Measurements from ENCODE around the gene WDFY2.
"Not testable (repeated sequence)": the region's sequence is repeated elsewhere in the genome, so short reads cannot be mapped to it uniquely, and the experiment has no call there.

WDFY2 gene

DNA sequence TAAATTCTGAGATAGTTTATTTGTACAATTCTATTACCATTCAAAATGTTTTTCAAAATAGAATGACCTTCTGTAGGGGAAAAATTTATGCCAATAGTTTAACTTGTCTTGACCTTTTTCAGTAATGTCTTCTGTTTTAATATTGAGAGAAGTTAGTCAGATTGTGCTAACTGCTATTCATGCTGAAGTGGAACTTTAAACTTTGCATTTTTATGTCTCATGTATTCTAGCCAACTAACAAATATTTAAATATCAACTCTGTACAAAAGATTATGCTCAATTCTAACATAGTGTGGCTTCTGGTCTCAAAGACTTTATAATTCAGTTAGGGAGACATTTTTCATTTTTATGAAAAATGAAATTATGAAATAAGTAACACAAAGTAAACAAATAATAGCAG is 94.2 kb downstream of the WDFY2 start:
- Histone ChIP-seq H3K4me1 (ENCODE audit: control insufficient read depth, insufficient read depth, low read length, poor library complexity, severe bottlenecking) (no peaks in the 10 kb centered on the region), H3K4me3 (ENCODE audit: insufficient read depth, low read depth, low read length, poor library complexity, severe bottlenecking) (no peak overlapping the region), H3K27me3 (replicated peaks; ENCODE audit: control insufficient read depth, insufficient read depth, low read length, poor library complexity, severe bottlenecking) (no peaks in the 10 kb centered on the region), H3K27ac (ENCODE audit: insufficient read depth, low read length, poor library complexity, severe bottlenecking) (no peak overlapping the region), H3K9me3 (ENCODE audit: control insufficient read depth, low read length) (no peaks in the 10 kb centered on the region), H3K36me3 (ENCODE audit: control insufficient read depth, insufficient read depth, low read length) (no peaks in the 10 kb centered on the region)
- DNase-seq: no peak

GRCh38 chr13:51679616-51680015 is 95.4 kb downstream of the WDFY2 start:
- Histone ChIP-seq H3K36me3 (ENCODE audit: control insufficient read depth, insufficient read depth, low read length) (no peaks in the 10 kb centered on the region), H3K9me3 (ENCODE audit: control insufficient read depth, low read length) (no peaks in the 10 kb centered on the region), H3K27ac (ENCODE audit: insufficient read depth, low read length, poor library complexity, severe bottlenecking) (no peak overlapping the region), H3K4me3 (ENCODE audit: insufficient read depth, low read depth, low read length, poor library complexity, severe bottlenecking) (no peak overlapping the region), H3K4me1 (ENCODE audit: control insufficient read depth, insufficient read depth, low read length, poor library complexity, severe bottlenecking) (no peaks in the 10 kb centered on the region), H3K27me3 (replicated peaks; ENCODE audit: control insufficient read depth, insufficient read depth, low read length, poor library complexity, severe bottlenecking) (no peaks in the 10 kb centered on the region)
- DNase-seq: no peak

DNA sequence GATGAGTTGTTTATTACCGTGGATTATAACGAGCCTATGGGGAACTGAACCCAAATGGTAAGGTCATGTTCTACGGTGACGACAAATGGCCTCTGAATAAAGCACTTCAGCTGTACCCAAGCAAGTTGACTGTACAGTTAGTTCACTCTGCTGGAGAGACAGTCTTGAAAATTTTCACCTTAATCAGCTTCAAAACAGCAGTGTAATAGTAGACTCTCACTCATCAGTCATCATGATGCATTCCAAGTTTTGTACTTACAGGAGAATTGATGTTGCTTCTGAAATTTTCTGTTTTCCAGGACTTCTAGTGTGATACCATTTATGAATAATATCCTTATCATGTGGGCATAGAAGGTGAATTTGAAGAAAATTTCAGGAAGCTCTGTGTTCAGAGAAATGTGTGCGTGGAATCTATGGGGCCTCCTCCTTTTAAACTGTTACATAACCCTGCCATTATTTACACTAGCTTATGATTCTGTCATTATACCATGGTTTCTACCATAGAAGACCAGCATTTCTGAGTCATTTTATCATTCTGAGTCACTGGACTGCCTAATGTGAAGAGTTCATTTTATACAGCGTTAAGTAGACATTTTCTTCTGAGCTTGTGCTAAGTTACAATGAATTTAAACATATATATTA is 96.9 kb downstream of the WDFY2 start:
- Histone ChIP-seq H3K27me3 (replicated peaks; ENCODE audit: control insufficient read depth, insufficient read depth, low read length, poor library complexity, severe bottlenecking) (no peaks in the 10 kb centered on the region), H3K4me3 (ENCODE audit: insufficient read depth, low read depth, low read length, poor library complexity, severe bottlenecking) (no peak overlapping the region), H3K4me1 (ENCODE audit: control insufficient read depth, insufficient read depth, low read length, poor library complexity, severe bottlenecking) (no peaks in the 10 kb centered on the region), H3K36me3 (ENCODE audit: control insufficient read depth, insufficient read depth, low read length) (no peaks in the 10 kb centered on the region), H3K27ac (ENCODE audit: insufficient read depth, low read length, poor library complexity, severe bottlenecking) (no peak overlapping the region), H3K9me3 (ENCODE audit: control insufficient read depth, low read length) (no peaks in the 10 kb centered on the region)
- no peak for DNase-seq

GRCh38 chr13:51682686-51683085 is 98.4 kb downstream of the WDFY2 start:
- H3K27ac ChIP-seq (ENCODE audit: insufficient read depth, low read length, poor library complexity, severe bottlenecking): no peak overlapping the region
- no peak for DNase-seq

GRCh38 chr13:51683597-51683996 is 99.3 kb downstream of the WDFY2 start:
- no peaks in the 10 kb centered on the region for H3K4me1 ChIP-seq (ENCODE audit: control insufficient read depth, insufficient read depth, low read length, poor library complexity, severe bottlenecking)
- no peak for DNase-seq
- H3K4me3 ChIP-seq (ENCODE audit: insufficient read depth, low read depth, low read length, poor library complexity, severe bottlenecking): no peak overlapping the region
- H3K27me3 ChIP-seq (replicated peaks; ENCODE audit: control insufficient read depth, insufficient read depth, low read length, poor library complexity, severe bottlenecking): no peaks in the 10 kb centered on the region
- no peaks in the 10 kb centered on the region for H3K36me3 ChIP-seq (ENCODE audit: control insufficient read depth, insufficient read depth, low read length)
- H3K27ac ChIP-seq (ENCODE audit: insufficient read depth, low read length, poor library complexity, severe bottlenecking): no peak overlapping the region
- no peaks in the 10 kb centered on the region for H3K9me3 ChIP-seq (ENCODE audit: control insufficient read depth, low read length)

More at GRCh38 chr13:51682686-51683085, 98.4 kb downstream of the WDFY2 start:
- Histone ChIP-seq H3K36me3 (ENCODE audit: control insufficient read depth, insufficient read depth, low read length) (no peaks in the 10 kb centered on the region), H3K27me3 (replicated peaks; ENCODE audit: control insufficient read depth, insufficient read depth, low read length, poor library complexity, severe bottlenecking) (no peaks in the 10 kb centered on the region), H3K9me3 (ENCODE audit: control insufficient read depth, low read length) (no peaks in the 10 kb centered on the region), H3K4me1 (ENCODE audit: control insufficient read depth, insufficient read depth, low read length, poor library complexity, severe bottlenecking) (no peaks in the 10 kb centered on the region), H3K4me3 (ENCODE audit: insufficient read depth, low read depth, low read length, poor library complexity, severe bottlenecking) (no peak overlapping the region)

GRCh38 chr13:51684076-51684475 is 99.8 kb downstream of the WDFY2 start:
- no peaks in the 10 kb centered on the region for H3K27me3 ChIP-seq (replicated peaks; ENCODE audit: control insufficient read depth, insufficient read depth, low read length, poor library complexity, severe bottlenecking)
- DNase-seq: no peak

DNA sequence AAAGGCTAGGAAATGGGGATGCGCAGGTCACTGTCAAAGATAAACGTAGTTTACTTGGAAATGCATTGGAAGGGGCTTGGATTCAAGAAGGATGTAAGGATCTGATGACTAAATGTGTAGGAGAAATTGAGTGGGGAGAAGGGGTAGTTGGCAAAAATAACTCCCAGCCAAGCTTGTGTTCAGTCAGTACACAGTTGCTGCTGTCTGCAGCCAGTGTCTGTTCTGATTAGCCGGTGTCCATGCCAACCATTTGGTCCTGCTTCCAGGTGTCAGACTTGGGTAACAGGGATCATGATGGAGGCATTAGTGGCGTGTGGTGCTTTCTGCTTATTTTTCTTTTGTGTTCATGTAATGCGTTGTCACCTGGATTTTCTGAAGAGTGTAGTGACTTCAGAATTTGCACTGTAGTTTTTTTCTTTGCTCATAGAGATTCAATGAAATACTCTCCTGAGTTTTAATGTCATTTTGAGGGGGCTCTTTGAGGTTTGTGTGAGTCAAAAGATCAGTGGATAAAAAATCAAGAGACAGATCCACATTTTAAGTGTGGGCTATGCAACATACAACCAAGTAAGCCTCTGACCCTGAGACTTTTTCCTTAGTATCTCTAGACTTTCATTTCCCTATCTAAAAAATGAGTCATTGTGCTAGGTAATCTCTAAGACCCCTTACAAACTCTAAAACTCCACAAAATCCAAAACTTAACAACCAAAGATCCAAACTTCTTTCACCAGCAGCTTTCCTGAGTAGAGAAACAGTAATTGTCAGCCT is 103.9 kb downstream of the WDFY2 start:
- no peak for DNase-seq
- Histone ChIP-seq H3K36me3 (ENCODE audit: control insufficient read depth, insufficient read depth, low read length) (no peaks in the 10 kb centered on the region), H3K4me1 (ENCODE audit: control insufficient read depth, insufficient read depth, low read length, poor library complexity, severe bottlenecking) (no peaks in the 10 kb centered on the region), H3K9me3 (ENCODE audit: control insufficient read depth, low read length) (no peaks in the 10 kb centered on the region), H3K27me3 (replicated peaks; ENCODE audit: control insufficient read depth, insufficient read depth, low read length, poor library complexity, severe bottlenecking) (no peaks in the 10 kb centered on the region), H3K4me3 (ENCODE audit: insufficient read depth, low read depth, low read length, poor library complexity, severe bottlenecking) (no peak overlapping the region), H3K27ac (ENCODE audit: insufficient read depth, low read length, poor library complexity, severe bottlenecking) (no peak overlapping the region)

More at GRCh38 chr13:51684076-51684475, 99.8 kb downstream of the WDFY2 start:
- Histone ChIP-seq H3K4me3 (ENCODE audit: insufficient read depth, low read depth, low read length, poor library complexity, severe bottlenecking) (no peak overlapping the region), H3K9me3 (ENCODE audit: control insufficient read depth, low read length) (no peaks in the 10 kb centered on the region), H3K36me3 (ENCODE audit: control insufficient read depth, insufficient read depth, low read length) (no peaks in the 10 kb centered on the region), H3K27ac (ENCODE audit: insufficient read depth, low read length, poor library complexity, severe bottlenecking) (no peak overlapping the region), H3K4me1 (ENCODE audit: control insufficient read depth, insufficient read depth, low read length, poor library complexity, severe bottlenecking) (no peaks in the 10 kb centered on the region)

DNA sequence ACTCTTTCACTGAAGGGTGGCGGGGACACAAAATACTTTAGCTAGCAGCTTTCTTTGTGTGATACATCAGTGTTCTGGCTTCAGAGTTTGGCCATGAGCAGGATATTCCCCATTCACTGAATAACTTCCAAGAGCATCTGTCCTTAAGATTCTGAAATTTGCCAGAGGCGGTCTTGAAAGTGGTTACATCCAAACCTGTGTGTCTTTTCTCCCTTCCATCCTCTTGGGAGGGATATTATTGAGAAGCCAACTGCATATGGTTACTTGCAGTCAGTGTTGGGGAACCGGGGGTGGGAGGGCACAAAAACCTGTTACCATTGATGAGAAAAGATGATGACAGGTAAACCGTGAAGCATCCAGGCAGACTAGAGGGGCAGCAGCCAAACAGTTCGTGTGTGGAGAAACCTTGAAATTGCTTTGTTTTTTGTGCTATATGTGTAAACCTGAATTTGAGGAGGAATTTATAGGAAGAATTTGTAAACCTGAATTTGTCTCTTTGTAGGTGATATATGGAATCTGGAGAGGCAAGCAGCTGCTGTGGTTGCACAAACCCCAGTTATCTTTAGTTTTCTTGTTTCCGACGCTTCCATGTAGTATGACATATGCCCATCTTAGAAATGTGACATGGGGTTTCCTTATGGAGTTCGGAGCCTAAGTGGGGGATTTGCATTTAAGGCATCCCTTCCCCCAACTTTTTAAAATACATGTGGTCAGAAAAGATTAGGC is 104.8 kb downstream of the WDFY2 start:
- Histone ChIP-seq H3K4me3 (ENCODE audit: insufficient read depth, low read depth, low read length, poor library complexity, severe bottlenecking) (no peak overlapping the region), H3K27me3 (replicated peaks; ENCODE audit: control insufficient read depth, insufficient read depth, low read length, poor library complexity, severe bottlenecking) (no peaks in the 10 kb centered on the region), H3K36me3 (ENCODE audit: control insufficient read depth, insufficient read depth, low read length) (no peaks in the 10 kb centered on the region), H3K27ac (ENCODE audit: insufficient read depth, low read length, poor library complexity, severe bottlenecking) (no peak overlapping the region), H3K4me1 (ENCODE audit: control insufficient read depth, insufficient read depth, low read length, poor library complexity, severe bottlenecking) (no peaks in the 10 kb centered on the region), H3K9me3 (ENCODE audit: control insufficient read depth, low read length) (no peaks in the 10 kb centered on the region)
- no peak for DNase-seq

GRCh38 chr13:51689663-51689996 is 105.4 kb downstream of the WDFY2 start:
- Histone ChIP-seq H3K4me1 (ENCODE audit: control insufficient read depth, insufficient read depth, low read length, poor library complexity, severe bottlenecking) (no peaks in the 10 kb centered on the region), H3K27me3 (replicated peaks; ENCODE audit: control insufficient read depth, insufficient read depth, low read length, poor library complexity, severe bottlenecking) (no peaks in the 10 kb centered on the region), H3K9me3 (ENCODE audit: control insufficient read depth, low read length) (no peaks in the 10 kb centered on the region), H3K4me3 (ENCODE audit: insufficient read depth, low read depth, low read length, poor library complexity, severe bottlenecking) (no peak overlapping the region), H3K27ac (ENCODE audit: insufficient read depth, low read length, poor library complexity, severe bottlenecking) (no peak overlapping the region), H3K36me3 (ENCODE audit: control insufficient read depth, insufficient read depth, low read length) (no peaks in the 10 kb centered on the region)
- DNase-seq: no peak

DNA sequence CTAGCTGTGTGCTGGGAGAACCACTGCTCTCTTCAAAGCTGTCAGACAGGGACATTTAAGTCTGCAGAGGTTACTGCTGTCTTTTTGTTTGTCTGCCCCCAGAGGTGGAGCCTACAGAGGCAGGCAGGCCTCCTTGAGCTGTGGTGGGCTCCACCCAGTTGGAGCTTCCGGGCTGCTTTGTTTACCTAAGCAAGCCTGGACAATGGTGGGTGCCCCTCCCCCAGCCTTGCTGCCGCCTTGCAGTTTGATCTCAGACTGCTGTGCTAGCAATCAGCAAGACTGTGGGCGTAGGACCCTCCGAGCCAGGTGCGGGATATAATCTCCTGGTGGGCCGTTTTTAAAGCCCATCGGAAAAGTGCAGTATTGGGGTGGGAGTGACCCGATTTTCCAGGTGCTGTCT is 111.4 kb downstream of the WDFY2 start:
- not testable (repeated sequence) for H3K27ac ChIP-seq (ENCODE audit: insufficient read depth, low read length, poor library complexity, severe bottlenecking); H3K36me3 ChIP-seq (ENCODE audit: control insufficient read depth, insufficient read depth, low read length); DNase-seq; H3K27me3 ChIP-seq (replicated peaks; ENCODE audit: control insufficient read depth, insufficient read depth, low read length, poor library complexity, severe bottlenecking); H3K9me3 ChIP-seq (ENCODE audit: control insufficient read depth, low read length); H3K4me1 ChIP-seq (ENCODE audit: control insufficient read depth, insufficient read depth, low read length, poor library complexity, severe bottlenecking); H3K4me3 ChIP-seq (ENCODE audit: insufficient read depth, low read depth, low read length, poor library complexity, severe bottlenecking)
